ENCODE results near the gene CHST12.

CHST12 gene

GRCh38 chr7:2393706-2394105 is 9.7 kb upstream of the CHST12 start:
- no peak overlapping the region for H2AFZ ChIP-seq (ENCODE audit: low read length)
- no peaks in the 10 kb centered on the region for H3K9me3 ChIP-seq (replicated peaks; ENCODE audit: insufficient read depth, low read length)
- no peak overlapping the region for H3K9ac ChIP-seq (ENCODE audit: low read length)
- DNase-seq, result no peak
- H3K9me2 ChIP-seq (replicated peaks; ENCODE audit: insufficient read depth, low read length), result no peaks in the 10 kb centered on the region
- no peak overlapping the region for H3K27ac ChIP-seq (ENCODE audit: low read length)
- H4K20me1 ChIP-seq (ENCODE audit: insufficient read depth, low read length), result no peaks in the 10 kb centered on the region
- H3K4me1 ChIP-seq (ENCODE audit: low read length), result no peaks in the 10 kb centered on the region
- no peaks in the 10 kb centered on the region for H3K36me3 ChIP-seq (replicated peaks; ENCODE audit: insufficient read depth, low read length)
- H3K79me2 ChIP-seq (ENCODE audit: low read length), result no peaks in the 10 kb centered on the region
- no peak overlapping the region for H3K4me2 ChIP-seq (ENCODE audit: low read depth, low read length)
- no peak overlapping the region for H3K4me3 ChIP-seq (ENCODE audit: low read length)
- no peaks in the 10 kb centered on the region for H3F3A ChIP-seq (ENCODE audit: insufficient read depth, low read length)
- no peaks in the 10 kb centered on the region for H3K27me3 ChIP-seq (replicated peaks; ENCODE audit: insufficient read depth, low read length)
- TF ChIP-seq EZH2phosphoT487 (IDR thresholded peaks at IDR 0.05; ENCODE audit: low read length) (no peak), CTCF (IDR thresholded peaks at IDR 0.05; ENCODE audit: low read length) (no peak), EZH2 (optimal IDR thresholded peaks at IDR 0.05; ENCODE audit: low read depth, low read length) (no peak)

GRCh38 chr7:2394566-2395082 is 8.8 kb upstream of the CHST12 start:
- Histone ChIP-seq H4K20me1 (ENCODE audit: insufficient read depth, low read length) (no peaks in the 10 kb centered on the region), H3K79me2 (ENCODE audit: low read length) (no peaks in the 10 kb centered on the region), H3K36me3 (replicated peaks; ENCODE audit: insufficient read depth, low read length) (no peaks in the 10 kb centered on the region), H3K27me3 (replicated peaks; ENCODE audit: insufficient read depth, low read length) (no peaks in the 10 kb centered on the region), H3F3A (ENCODE audit: insufficient read depth, low read length) (peaks cover 4% of the 10 kb centered on the region), H2AFZ (ENCODE audit: low read length) (no peak overlapping the region), H3K9me2 (replicated peaks; ENCODE audit: insufficient read depth, low read length) (no peaks in the 10 kb centered on the region), H3K9ac (ENCODE audit: low read length) (no peak overlapping the region), H3K9me3 (replicated peaks; ENCODE audit: insufficient read depth, low read length) (no peaks in the 10 kb centered on the region), H3K4me1 (ENCODE audit: low read length) (peaks cover 6% of the 10 kb centered on the region; the same call in 1 of the 2 replicates), H3K4me3 (ENCODE audit: low read length) (no peak overlapping the region), H3K4me2 (ENCODE audit: low read depth, low read length) (no peak overlapping the region), H3K27ac (ENCODE audit: low read length) (no peak overlapping the region)
- TF ChIP-seq CTCF (IDR thresholded peaks at IDR 0.05; ENCODE audit: low read length), result no peak
- no peak for TF ChIP-seq EZH2phosphoT487 (IDR thresholded peaks at IDR 0.05; ENCODE audit: low read length)
- no peak for TF ChIP-seq EZH2 (optimal IDR thresholded peaks at IDR 0.05; ENCODE audit: low read depth, low read length)
- no peak for DNase-seq

GRCh38 chr7:2398506-2398905 is 4.9 kb upstream of the CHST12 start:
- TF ChIP-seq EZH2 (optimal IDR thresholded peaks at IDR 0.05; ENCODE audit: low read depth, low read length) (no peak), CTCF (IDR thresholded peaks at IDR 0.05; ENCODE audit: low read length) (no peak), EZH2phosphoT487 (IDR thresholded peaks at IDR 0.05; ENCODE audit: low read length) (no peak)
- H3K27ac ChIP-seq (ENCODE audit: low read length), result no peak overlapping the region
- no peaks in the 10 kb centered on the region for H3K27me3 ChIP-seq (replicated peaks; ENCODE audit: insufficient read depth, low read length)
- H3K4me1 ChIP-seq (ENCODE audit: low read length), result peaks cover 12% of the 10 kb centered on the region
- H3K36me3 ChIP-seq (replicated peaks; ENCODE audit: insufficient read depth, low read length), result no peaks in the 10 kb centered on the region
- H2AFZ ChIP-seq (ENCODE audit: low read length), result no peak overlapping the region
- no peaks in the 10 kb centered on the region for H3K9me3 ChIP-seq (replicated peaks; ENCODE audit: insufficient read depth, low read length)
- H3K4me3 ChIP-seq (ENCODE audit: low read length), result no peak overlapping the region
- no peak overlapping the region for H3K9ac ChIP-seq (ENCODE audit: low read length)
- no peak overlapping the region for H3K4me2 ChIP-seq (ENCODE audit: low read depth, low read length)
- H3K79me2 ChIP-seq (ENCODE audit: low read length), result peaks cover under 1% of the 10 kb centered on the region; the same call in 1 of the 2 replicates
- no peak for DNase-seq
- no peaks in the 10 kb centered on the region for H4K20me1 ChIP-seq (ENCODE audit: insufficient read depth, low read length)
- peaks cover 13% of the 10 kb centered on the region for H3F3A ChIP-seq (ENCODE audit: insufficient read depth, low read length)
- no peaks in the 10 kb centered on the region for H3K9me2 ChIP-seq (replicated peaks; ENCODE audit: insufficient read depth, low read length)

Data from MM.1S (cell line).